Measurements from ENCODE around the gene ADAMTS17. TPM values are rescaled to one million over a fixed set of nuclear protein-coding genes. Genes with fewer than 3 reads are reported as not detected.

The ADAMTS17 gene
- polyA plus RNA-seq, 4 donors = 0.45 to 3.1 (median 1.2) TPM

DNA sequence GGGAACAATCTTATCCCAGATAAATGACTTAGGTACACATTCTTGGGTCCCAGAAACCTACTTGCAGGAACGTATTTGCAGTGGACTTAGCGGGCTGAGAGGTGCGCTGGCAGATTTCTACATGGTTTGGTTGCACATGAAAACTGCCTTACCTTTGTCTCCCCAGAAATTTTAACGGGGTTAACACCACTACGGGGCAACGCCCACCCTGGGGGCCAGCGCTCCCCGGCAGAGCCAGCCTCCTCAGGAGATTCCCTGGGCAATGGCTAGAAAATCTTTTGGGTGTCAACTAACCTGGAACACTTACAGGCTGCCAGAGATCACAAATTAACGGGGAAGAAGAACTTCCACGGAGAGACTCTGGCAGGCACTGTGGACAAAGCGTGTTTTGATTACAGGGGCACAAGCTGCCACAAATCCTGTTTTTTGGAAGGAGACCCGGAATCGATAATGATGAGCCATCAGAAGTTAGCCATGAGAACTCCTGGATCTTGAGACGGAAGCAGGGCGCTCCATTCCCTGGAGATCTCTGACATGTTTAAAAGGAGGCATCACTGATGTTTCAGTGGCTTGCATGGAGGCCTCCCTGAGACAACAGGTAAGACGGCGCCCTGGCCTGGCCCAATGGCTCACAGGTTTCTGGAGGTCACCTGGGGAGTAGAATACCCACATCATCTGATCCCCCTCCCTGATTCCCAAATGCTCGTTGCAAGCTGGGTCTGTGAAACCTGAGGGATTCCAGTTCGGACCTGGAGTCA, 288.9 kb downstream of the ADAMTS17 start:
- Histone ChIP-seq H3K27ac (ENCODE audit: low read depth in 1 of 3, low read length in 2 of 3) (no peak overlapping the region), H3K36me3 (ENCODE audit: control insufficient read depth in 3 of 3, insufficient read depth in 2 of 3, low read depth in 1 of 3, low read length in 3 of 3) (no peaks in the 10 kb centered on the region), H3K9me3 (ENCODE audit: control insufficient read depth in 2 of 2, insufficient read depth in 1 of 2, low read depth in 1 of 2, low read length in 1 of 2) (no peaks in the 10 kb centered on the region), H3K27me3 (ENCODE audit: control insufficient read depth in 3 of 3, insufficient read depth in 3 of 3, low read length in 3 of 3) (no peaks in the 10 kb centered on the region), H3K4me3 (ENCODE audit: low read depth in 1 of 3, low read length in 3 of 3) (no peak overlapping the region), H3K4me1 (ENCODE audit: control insufficient read depth in 3 of 3, insufficient read depth in 2 of 3, low read depth in 1 of 3, low read length in 2 of 3) (no peaks in the 10 kb centered on the region)
- FAIRE-seq = no peak
- DNase-seq = no peak
- WGBS, 3 donors = 80 to 86% (median 84%) methylated on average over 19 of the region's 19 CpGs

DNA sequence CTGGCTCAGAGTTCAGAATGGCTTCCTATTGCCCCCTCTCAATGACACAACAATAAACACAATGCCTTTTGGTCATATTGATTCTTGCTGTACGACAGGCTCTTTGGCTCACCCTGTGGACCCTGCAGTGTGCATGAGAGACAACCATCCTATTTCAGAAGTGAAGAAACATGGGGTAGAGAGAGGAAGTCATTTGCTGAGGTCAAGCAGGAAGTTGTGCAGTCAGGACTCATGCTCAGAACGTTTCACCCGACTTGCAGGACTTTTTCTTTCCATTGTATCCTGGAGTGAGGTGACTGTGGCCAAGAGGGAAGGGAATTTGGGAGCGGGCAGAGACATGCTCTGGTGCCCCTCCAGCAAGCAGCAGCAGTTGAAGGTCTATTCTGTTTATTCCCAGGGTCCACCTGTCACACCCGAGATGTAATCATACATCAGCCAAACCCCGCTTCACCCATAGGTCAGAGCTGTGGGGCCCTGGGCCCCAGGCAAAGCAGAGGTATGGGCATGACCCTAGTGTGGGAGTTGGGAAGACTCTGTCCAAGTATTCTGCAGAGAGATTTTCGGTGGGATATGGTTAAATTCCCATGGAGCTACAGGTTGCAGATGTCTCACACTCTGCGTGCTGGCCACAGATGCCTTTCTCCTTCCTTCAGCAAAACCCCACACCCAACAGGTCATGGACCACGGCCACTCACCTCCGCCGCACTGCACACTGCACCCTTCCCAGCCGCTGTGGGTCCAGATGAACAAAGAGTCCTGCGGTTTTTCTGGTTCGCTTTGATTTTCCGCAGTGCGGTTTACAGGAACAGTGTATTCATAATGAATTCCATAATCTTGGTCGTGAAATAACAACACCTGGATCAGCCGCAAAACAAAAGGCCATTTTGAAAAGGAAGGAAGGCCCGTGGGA, 290.6 kb downstream of the ADAMTS17 start:
- H3K36me3 ChIP-seq (ENCODE audit: control insufficient read depth in 3 of 3, insufficient read depth in 2 of 3, low read depth in 1 of 3, low read length in 3 of 3) = no peaks in the 10 kb centered on the region
- no peaks in the 10 kb centered on the region for H3K4me1 ChIP-seq (ENCODE audit: control insufficient read depth in 3 of 3, insufficient read depth in 2 of 3, low read depth in 1 of 3, low read length in 2 of 3)
- no peaks in the 10 kb centered on the region for H3K27me3 ChIP-seq (ENCODE audit: control insufficient read depth in 3 of 3, insufficient read depth in 3 of 3, low read length in 3 of 3)
- FAIRE-seq (no peak), DNase-seq (no peak)
- H3K27ac ChIP-seq (ENCODE audit: low read depth in 1 of 3, low read length in 2 of 3) = no peak overlapping the region
- H3K4me3 ChIP-seq (ENCODE audit: low read depth in 1 of 3, low read length in 3 of 3) = no peak overlapping the region
- WGBS, 3 donors = 84 to 89% (median 85%) methylated on average over 19 of the region's 19 CpGs
- H3K9me3 ChIP-seq (ENCODE audit: control insufficient read depth in 2 of 2, insufficient read depth in 1 of 2, low read depth in 1 of 2, low read length in 1 of 2) = peaks cover 0 to 5% of the 10 kb centered on the region in 2 donors

DNA sequence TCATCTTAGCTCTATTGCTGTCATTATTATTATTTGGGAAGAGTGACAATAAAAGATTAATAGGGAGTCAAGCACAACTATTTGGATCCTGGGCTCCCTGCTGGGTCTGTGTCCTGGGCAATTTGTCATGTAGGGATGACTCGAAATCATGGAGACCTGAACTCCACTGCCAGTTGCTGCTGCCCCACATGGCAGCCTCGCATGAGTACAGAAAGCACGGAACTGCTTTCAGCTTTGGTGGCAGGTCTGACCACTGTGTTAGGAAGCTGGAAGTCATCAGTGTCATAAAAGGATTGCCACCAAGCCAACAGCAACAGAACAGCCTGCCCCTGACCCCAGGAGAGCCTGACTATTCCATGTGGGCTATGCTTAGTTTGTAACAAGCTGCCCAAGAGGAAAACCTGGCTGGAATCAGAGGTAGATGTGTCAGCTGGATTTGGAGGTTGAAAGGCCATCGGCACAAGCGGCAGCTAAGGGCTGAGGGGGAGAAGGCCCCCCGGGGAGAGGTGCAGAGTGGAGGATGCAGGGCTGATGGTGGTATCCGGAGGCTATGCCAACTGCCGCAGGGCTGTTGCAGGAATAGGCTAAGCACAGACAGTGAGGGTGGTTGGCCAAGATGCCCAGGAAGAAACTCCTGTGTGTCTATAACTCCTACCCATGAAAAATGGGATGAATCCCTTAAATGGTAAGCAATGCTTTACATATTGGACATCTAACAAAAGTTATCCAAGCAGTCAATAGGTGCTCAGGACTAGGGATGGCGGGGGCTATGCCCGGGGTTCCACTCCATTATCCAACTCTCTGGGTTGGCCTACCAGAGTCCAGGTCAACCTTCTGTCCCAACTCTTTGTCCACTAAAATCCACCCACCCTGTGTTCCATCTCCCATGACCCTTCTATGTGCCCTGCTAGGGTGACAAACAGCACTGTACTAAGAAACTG, 291.6 kb downstream of the ADAMTS17 start:
- Histone ChIP-seq H3K36me3 (ENCODE audit: control insufficient read depth in 3 of 3, insufficient read depth in 2 of 3, low read depth in 1 of 3, low read length in 3 of 3) (no peaks in the 10 kb centered on the region), H3K27me3 (ENCODE audit: control insufficient read depth in 3 of 3, insufficient read depth in 3 of 3, low read length in 3 of 3) (no peaks in the 10 kb centered on the region), H3K4me1 (ENCODE audit: control insufficient read depth in 3 of 3, insufficient read depth in 2 of 3, low read depth in 1 of 3, low read length in 2 of 3) (no peaks in the 10 kb centered on the region), H3K9me3 (ENCODE audit: control insufficient read depth in 2 of 2, insufficient read depth in 1 of 2, low read depth in 1 of 2, low read length in 1 of 2) (peaks cover 0 to 5% of the 10 kb centered on the region in 2 donors), H3K4me3 (ENCODE audit: low read depth in 1 of 3, low read length in 3 of 3) (no peak overlapping the region), H3K27ac (ENCODE audit: low read depth in 1 of 3, low read length in 2 of 3) (no peak overlapping the region)
- FAIRE-seq = no peak
- WGBS, 3 donors = 87 to 92% (median 89%) methylated on average over 10 of the region's 10 CpGs
- DNase-seq = no peak

DNA sequence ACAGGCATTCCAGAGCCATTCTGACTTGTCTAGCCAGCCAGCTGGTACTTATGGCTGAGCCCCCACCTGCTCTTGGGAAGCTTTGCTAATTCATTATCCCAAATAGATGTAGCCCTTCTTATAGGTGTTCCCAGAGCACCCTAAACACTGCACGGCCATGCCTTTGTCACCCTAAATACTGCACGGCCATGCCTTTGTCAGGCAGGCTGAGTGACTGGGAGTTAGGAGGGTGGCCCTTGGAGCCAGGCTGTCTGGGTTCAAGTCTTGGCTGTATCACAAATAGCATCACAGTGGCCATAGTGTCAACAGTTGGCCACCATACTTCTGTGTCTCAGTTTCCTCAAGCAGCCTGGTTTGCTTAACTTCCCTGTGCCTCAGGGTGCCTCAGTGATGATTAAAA, 292.3 kb downstream of the ADAMTS17 start:
- H3K4me3 ChIP-seq (ENCODE audit: low read depth in 1 of 3, low read length in 3 of 3) = no peak overlapping the region
- 89 to 95% (median 95%) methylated on average over 2 of the region's 2 CpGs for WGBS, 3 donors
- no peaks in the 10 kb centered on the region for H3K27me3 ChIP-seq (ENCODE audit: control insufficient read depth in 3 of 3, insufficient read depth in 3 of 3, low read length in 3 of 3)

DNA sequence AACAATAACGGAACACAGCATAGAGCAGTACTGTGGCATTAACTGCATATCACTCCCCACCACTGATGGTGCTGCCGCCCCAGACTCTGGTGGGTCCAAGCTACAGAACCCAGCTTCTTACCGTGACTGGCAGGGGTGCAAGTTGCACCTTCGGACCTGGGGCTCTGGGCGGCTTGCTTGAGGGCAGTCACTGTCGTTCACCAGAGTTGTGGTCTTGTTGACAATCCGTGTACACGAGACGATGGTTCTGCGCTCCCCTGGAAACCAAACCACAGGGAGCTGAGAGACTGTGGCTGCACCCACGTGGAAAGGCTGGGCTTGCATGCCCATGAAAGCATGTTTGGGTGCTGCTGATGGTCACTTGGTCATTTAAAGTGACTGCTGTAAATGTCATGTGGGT, 293.0 kb downstream of the ADAMTS17 start:
- WGBS, 3 donors = 90 to 96% (median 93%) methylated on average over 11 of the region's 11 CpGs
- H3K9me3 ChIP-seq (ENCODE audit: control insufficient read depth in 2 of 2, insufficient read depth in 1 of 2, low read depth in 1 of 2, low read length in 1 of 2) = peaks cover 0 to 5% of the 10 kb centered on the region in 2 donors
- no peak for FAIRE-seq

More for the DNA sequence above, 292.3 kb downstream of the ADAMTS17 start:
- no peaks in the 10 kb centered on the region for H3K36me3 ChIP-seq (ENCODE audit: control insufficient read depth in 3 of 3, insufficient read depth in 2 of 3, low read depth in 1 of 3, low read length in 3 of 3)
- no peaks in the 10 kb centered on the region for H3K4me1 ChIP-seq (ENCODE audit: control insufficient read depth in 3 of 3, insufficient read depth in 2 of 3, low read depth in 1 of 3, low read length in 2 of 3)
- no peak for FAIRE-seq
- no peak overlapping the region for H3K27ac ChIP-seq (ENCODE audit: low read depth in 1 of 3, low read length in 2 of 3)
- H3K9me3 ChIP-seq (ENCODE audit: control insufficient read depth in 2 of 2, insufficient read depth in 1 of 2, low read depth in 1 of 2, low read length in 1 of 2) = peaks cover 0 to 5% of the 10 kb centered on the region in 2 donors
- DNase-seq = no peak

DNA sequence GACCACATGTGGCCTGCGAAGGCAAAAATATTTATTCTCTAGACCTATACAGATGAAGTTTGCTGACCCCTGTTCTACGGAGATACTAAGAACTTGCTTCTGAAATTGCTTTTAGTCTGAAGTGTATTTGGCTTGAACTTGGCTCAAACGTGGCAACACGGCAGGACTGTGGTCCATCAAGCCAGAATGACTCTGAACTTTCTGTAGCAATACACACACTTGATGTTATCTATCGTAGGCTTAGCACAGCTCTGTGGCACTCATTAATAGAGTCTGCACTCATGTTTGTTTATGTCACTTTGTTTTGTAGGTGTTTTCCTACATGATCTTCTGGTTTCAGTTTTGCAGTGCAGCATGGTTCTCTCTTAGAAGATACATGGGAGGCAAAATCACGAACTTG, 298.1 kb downstream of the ADAMTS17 start:
- H3K36me3 ChIP-seq (ENCODE audit: control insufficient read depth in 3 of 3, insufficient read depth in 2 of 3, low read depth in 1 of 3, low read length in 3 of 3) = no peaks in the 10 kb centered on the region
- H3K27me3 ChIP-seq (ENCODE audit: control insufficient read depth in 3 of 3, insufficient read depth in 3 of 3, low read length in 3 of 3) = no peaks in the 10 kb centered on the region
- no peak overlapping the region for H3K4me3 ChIP-seq (ENCODE audit: low read depth in 1 of 3, low read length in 3 of 3)
- H3K4me1 ChIP-seq (ENCODE audit: control insufficient read depth in 3 of 3, insufficient read depth in 2 of 3, low read depth in 1 of 3, low read length in 2 of 3) = no peaks in the 10 kb centered on the region
- no peak for DNase-seq
- H3K27ac ChIP-seq (ENCODE audit: low read depth in 1 of 3, low read length in 2 of 3) = no peak overlapping the region
- FAIRE-seq = no peak
- WGBS, 3 donors = 71 to 86% (median 76%) methylated on average over 6 of the region's 6 CpGs
- peaks cover 0 to 5% of the 10 kb centered on the region in 2 donors for H3K9me3 ChIP-seq (ENCODE audit: control insufficient read depth in 2 of 2, insufficient read depth in 1 of 2, low read depth in 1 of 2, low read length in 1 of 2)

More for the DNA sequence above, 293.0 kb downstream of the ADAMTS17 start:
- H3K4me3 ChIP-seq (ENCODE audit: low read depth in 1 of 3, low read length in 3 of 3) = no peak overlapping the region
- no peaks in the 10 kb centered on the region for H3K4me1 ChIP-seq (ENCODE audit: control insufficient read depth in 3 of 3, insufficient read depth in 2 of 3, low read depth in 1 of 3, low read length in 2 of 3)
- no peak overlapping the region for H3K27ac ChIP-seq (ENCODE audit: low read depth in 1 of 3, low read length in 2 of 3)
- H3K27me3 ChIP-seq (ENCODE audit: control insufficient read depth in 3 of 3, insufficient read depth in 3 of 3, low read length in 3 of 3) = no peaks in the 10 kb centered on the region
- no peaks in the 10 kb centered on the region for H3K36me3 ChIP-seq (ENCODE audit: control insufficient read depth in 3 of 3, insufficient read depth in 2 of 3, low read depth in 1 of 3, low read length in 3 of 3)
- DNase-seq = no peak

DNA sequence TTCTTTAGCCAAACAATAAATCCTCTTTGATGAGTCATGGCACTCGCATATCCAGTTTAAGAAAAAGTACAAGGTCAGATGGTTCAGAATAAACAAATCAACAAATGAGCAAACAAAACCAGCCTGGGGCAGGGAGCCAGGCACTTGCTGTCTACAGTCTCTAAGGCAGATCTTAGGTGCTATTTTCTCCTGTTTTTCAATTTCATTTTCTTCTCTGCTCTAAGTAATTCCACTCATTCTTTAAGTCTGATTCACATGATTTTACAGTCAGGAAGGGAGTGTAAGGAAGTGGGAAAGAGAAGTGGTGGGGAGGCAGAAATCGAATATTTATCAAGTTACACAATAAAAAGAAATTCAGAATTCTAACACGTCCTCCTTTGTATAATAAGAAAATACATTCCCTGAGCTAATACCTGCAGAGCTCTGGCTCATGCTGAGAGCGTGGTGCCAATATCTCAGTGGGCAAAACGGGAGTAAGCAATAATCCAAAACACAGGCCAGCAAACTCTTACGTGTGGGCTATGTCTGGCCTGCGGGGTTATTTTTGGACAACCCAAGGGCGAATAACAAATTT, 298.6 kb downstream of the ADAMTS17 start:
- no peak overlapping the region for H3K27ac ChIP-seq (ENCODE audit: low read depth in 1 of 3, low read length in 2 of 3)
- WGBS, 3 donors = 68 to 85% (median 78%) methylated on average over 8 of the region's 8 CpGs
- DNase-seq (peak in 1 of 2 donors; percentile 1), FAIRE-seq (no peak)
- H3K9me3 ChIP-seq (ENCODE audit: control insufficient read depth in 2 of 2, insufficient read depth in 1 of 2, low read depth in 1 of 2, low read length in 1 of 2) = peaks cover 0 to 5% of the 10 kb centered on the region in 2 donors
- no peaks in the 10 kb centered on the region for H3K36me3 ChIP-seq (ENCODE audit: control insufficient read depth in 3 of 3, insufficient read depth in 2 of 3, low read depth in 1 of 3, low read length in 3 of 3)
- H3K4me3 ChIP-seq (ENCODE audit: low read depth in 1 of 3, low read length in 3 of 3) = no peak overlapping the region
- no peaks in the 10 kb centered on the region for H3K4me1 ChIP-seq (ENCODE audit: control insufficient read depth in 3 of 3, insufficient read depth in 2 of 3, low read depth in 1 of 3, low read length in 2 of 3)
- H3K27me3 ChIP-seq (ENCODE audit: control insufficient read depth in 3 of 3, insufficient read depth in 3 of 3, low read length in 3 of 3) = no peaks in the 10 kb centered on the region
